Activated CD4-positive, alpha-beta T cell treated with anti-CD3 and anti-CD28 coated beads, Interleukin-2, amount 10 ng/mL, durations not matched to agents 24 days and 14 days (primary cell): Measurements from ENCODE around the gene FZR1. TPM values are rescaled to one million over a fixed set of nuclear protein-coding genes. Genes with fewer than 3 reads are reported as not detected.
"Not testable (repeated sequence)": the region's sequence is repeated elsewhere in the genome, so short reads cannot be mapped to it uniquely, and the experiment has no call there.

ENCODE experiments used
- DNase-seq: peaks from one replicate; pipeline ENCODE4 v3.0.0; 2022
- H3K27ac Mint-ChIP-seq: one replicate; pipeline ENCODE4 v1.8.0; 2022; ENCODE audit warnings: mild to moderate bottlenecking, mixed read lengths
- H3K27me3 Mint-ChIP-seq: one replicate; pipeline ENCODE4 v1.8.0; 2022; ENCODE audit warnings: mixed read lengths
- H3K36me3 Mint-ChIP-seq: one replicate; pipeline ENCODE4 v1.8.0; 2022; ENCODE audit warnings: low read depth, mild to moderate bottlenecking, mixed read lengths
- H3K4me1 Mint-ChIP-seq: one replicate; pipeline ENCODE4 v1.8.0; 2021; ENCODE audit warnings: mixed read lengths
- H3K4me3 Mint-ChIP-seq: one replicate; pipeline ENCODE4 v1.8.0; 2022; ENCODE audit warnings: mild to moderate bottlenecking, moderate library complexity, mixed read lengths
- H3K9me3 Mint-ChIP-seq: one replicate; pipeline ENCODE4 v1.8.0; 2021; ENCODE audit warnings: mixed read lengths
- intact Hi-C: fragments of 100-400 bp; cut with micrococcal nuclease; formaldehyde crosslinking; loops from one replicate; pipeline ENCODE4 v1.15.1; 2023
- total RNA-seq: library from RNA; stranded (reverse); gene quantifications from 2 replicates; pipeline ENCODE4 v1.2.3, GENCODE V29; 2022

Gene FZR1
- total RNA-seq, 1 donor from 2014 or later, result 37.3 TPM

- intact Hi-C loops, result no loop called here
- H3K9me3 Mint-ChIP-seq, result peaks cover 6% of the 10 kb centered on the region
- H3K27ac Mint-ChIP-seq, result no peak overlapping the region
- H3K36me3 Mint-ChIP-seq, result peaks cover 41% of the 10 kb centered on the region
- no peak overlapping the region for H3K4me3 Mint-ChIP-seq
- no peak for DNase-seq
- H3K4me1 Mint-ChIP-seq, result peaks cover 29% of the 10 kb centered on the region
- peaks cover 4% of the 10 kb centered on the region for H3K27me3 Mint-ChIP-seq
Measured at GRCh38 chr19:3496392-3497273, 9.5 kb upstream of the FZR1 start.

GRCh38 chr19:3497757-3498520 is 8.2 kb upstream of the FZR1 start:
- peaks cover 39% of the 10 kb centered on the region for H3K36me3 Mint-ChIP-seq
- H3K4me3 Mint-ChIP-seq, result no peak overlapping the region
- peaks cover 6% of the 10 kb centered on the region for H3K9me3 Mint-ChIP-seq
- DNase-seq, result no peak
- peaks cover 29% of the 10 kb centered on the region for H3K4me1 Mint-ChIP-seq
- intact Hi-C loops, result no loop called here
- H3K27ac Mint-ChIP-seq, result no peak overlapping the region
- H3K27me3 Mint-ChIP-seq, result peaks cover 4% of the 10 kb centered on the region

- Mint-ChIP-seq H3K4me1 (peaks cover 27% of the 10 kb centered on the region), H3K4me3 (peak overlapping the region; percentile 96), H3K9me3 (peaks cover 6% of the 10 kb centered on the region), H3K27me3 (peaks cover 4% of the 10 kb centered on the region), H3K36me3 (peaks cover 27% of the 10 kb centered on the region), H3K27ac (peak overlapping the region; percentile 99)
- intact Hi-C loops, result no loop called here
- DNase-seq, result no peak
Measured at GRCh38 chr19:3499738-3500428, 6.2 kb upstream of the FZR1 start.

- Mint-ChIP-seq H3K36me3 (peaks cover 23% of the 10 kb centered on the region), H3K4me3 (peak within 1 kb of the TSS; percentile 96), H3K27ac (peak within 1 kb of the TSS; percentile 99), H3K27me3 (peaks cover 4% of the 10 kb centered on the region), H3K9me3 (peaks cover 6% of the 10 kb centered on the region), H3K4me1 (peaks cover 29% of the 10 kb centered on the region)
- intact Hi-C loops, result no loop called here
- DNase-seq, result peak; percentile 98
Measured at GRCh38 chr19:3500429-3501101, 5.5 kb upstream of the FZR1 start, which contains the start of gene DOHH. Gene DOHH (minus strand): TSS chr19:3500674. CDS start chr19:3496814, 3,860 bp downstream.

- Mint-ChIP-seq H3K27me3 (peaks cover 4% of the 10 kb centered on the region), H3K9me3 (peaks cover 6% of the 10 kb centered on the region), H3K4me1 (peaks cover 30% of the 10 kb centered on the region), H3K4me3 (no peak overlapping the region), H3K27ac (no peak overlapping the region), H3K36me3 (peaks cover 19% of the 10 kb centered on the region)
- no peak for DNase-seq
- intact Hi-C loops, result no loop called here
Measured at GRCh38 chr19:3501780-3502179, 4.3 kb upstream of the FZR1 start.

- peaks cover 31% of the 10 kb centered on the region for H3K4me1 Mint-ChIP-seq
- intact Hi-C loops, result no loop called here
- H3K27me3 Mint-ChIP-seq, result peaks cover 4% of the 10 kb centered on the region
- DNase-seq, result no peak
- peaks cover 6% of the 10 kb centered on the region for H3K9me3 Mint-ChIP-seq
- H3K27ac Mint-ChIP-seq, result no peak overlapping the region
- peaks cover 14% of the 10 kb centered on the region for H3K36me3 Mint-ChIP-seq
- H3K4me3 Mint-ChIP-seq, result no peak overlapping the region
Measured at GRCh38 chr19:3503036-3503572, 3.0 kb upstream of the FZR1 start.

- peaks cover 6% of the 10 kb centered on the region for H3K9me3 Mint-ChIP-seq
- intact Hi-C loops, result no loop called here
- no peak for DNase-seq
- peak overlapping the region; percentile 69 for H3K27ac Mint-ChIP-seq
- H3K4me1 Mint-ChIP-seq, result peaks cover 34% of the 10 kb centered on the region
- peak overlapping the region; percentile 97 for H3K4me3 Mint-ChIP-seq
- peaks cover 15% of the 10 kb centered on the region for H3K36me3 Mint-ChIP-seq
- H3K27me3 Mint-ChIP-seq, result peaks cover 4% of the 10 kb centered on the region
Measured at GRCh38 chr19:3504735-3505134, 1.4 kb upstream of the FZR1 start.

GRCh38 chr19:3506384-3507340 is 551 bp downstream of the FZR1 start:
- DNase-seq, result peak; percentile 83
- intact Hi-C loops, result loop anchor here (1.0 kb wide), 1 partner anchor 121 kb away; no protein-coding TSS in a partner anchor
- peaks cover 16% of the 10 kb centered on the region for H3K36me3 Mint-ChIP-seq
- H3K4me3 Mint-ChIP-seq, result peak overlapping the region; percentile 97
- peak overlapping the region; percentile 90 for H3K27ac Mint-ChIP-seq
- H3K27me3 Mint-ChIP-seq, result no peaks in the 10 kb centered on the region
- H3K4me1 Mint-ChIP-seq, result peaks cover 29% of the 10 kb centered on the region
- no peaks in the 10 kb centered on the region for H3K9me3 Mint-ChIP-seq

GRCh38 chr19:3507371-3508120 is 1.4 kb downstream of the FZR1 start:
- peak overlapping the region; percentile 90 for H3K27ac Mint-ChIP-seq
- H3K4me3 Mint-ChIP-seq, result peak overlapping the region; percentile 97
- no peaks in the 10 kb centered on the region for H3K9me3 Mint-ChIP-seq
- no peaks in the 10 kb centered on the region for H3K27me3 Mint-ChIP-seq
- intact Hi-C loops, result no loop called here
- peaks cover 29% of the 10 kb centered on the region for H3K4me1 Mint-ChIP-seq
- peaks cover 16% of the 10 kb centered on the region for H3K36me3 Mint-ChIP-seq
- DNase-seq, result peak; percentile 82

GRCh38 chr19:3508121-3508661 is 2.1 kb downstream of the FZR1 start:
- DNase-seq, H3K9me3 Mint-ChIP-seq, H3K27me3 Mint-ChIP-seq, intact Hi-C loops: not testable (repeated sequence)
- H3K27ac Mint-ChIP-seq, result peak overlapping the region; percentile 58
- H3K4me1 Mint-ChIP-seq, result peaks cover 29% of the 10 kb centered on the region
- peaks cover 16% of the 10 kb centered on the region for H3K36me3 Mint-ChIP-seq
- peak overlapping the region; percentile 40 for H3K4me3 Mint-ChIP-seq

- Mint-ChIP-seq H3K4me1 (peaks cover 29% of the 10 kb centered on the region), H3K4me3 (peak overlapping the region; percentile 34), H3K36me3 (peaks cover 16% of the 10 kb centered on the region), H3K27me3 (no peaks in the 10 kb centered on the region), H3K27ac (peak overlapping the region; percentile 58), H3K9me3 (no peaks in the 10 kb centered on the region)
- intact Hi-C loops, result no loop called here
- DNase-seq, result no peak
Measured at GRCh38 chr19:3508771-3509535, 2.8 kb downstream of the FZR1 start.
